VCaP (cell line): ENCODE data around the gene MTRR.

Source experiments
- H3K27ac ChIP-seq: fragments of 450-650 bp; 2 replicates; pipeline ENCODE4 v1.5.1; 2017
- CTCF ChIP-seq: fragments of 450-650 bp; conservative IDR thresholded peaks from 2 replicates; pipeline ENCODE4 v1.5.1; 2017; ENCODE audit warnings: mild to moderate bottlenecking, moderate library complexity

MTRR gene

DNA sequence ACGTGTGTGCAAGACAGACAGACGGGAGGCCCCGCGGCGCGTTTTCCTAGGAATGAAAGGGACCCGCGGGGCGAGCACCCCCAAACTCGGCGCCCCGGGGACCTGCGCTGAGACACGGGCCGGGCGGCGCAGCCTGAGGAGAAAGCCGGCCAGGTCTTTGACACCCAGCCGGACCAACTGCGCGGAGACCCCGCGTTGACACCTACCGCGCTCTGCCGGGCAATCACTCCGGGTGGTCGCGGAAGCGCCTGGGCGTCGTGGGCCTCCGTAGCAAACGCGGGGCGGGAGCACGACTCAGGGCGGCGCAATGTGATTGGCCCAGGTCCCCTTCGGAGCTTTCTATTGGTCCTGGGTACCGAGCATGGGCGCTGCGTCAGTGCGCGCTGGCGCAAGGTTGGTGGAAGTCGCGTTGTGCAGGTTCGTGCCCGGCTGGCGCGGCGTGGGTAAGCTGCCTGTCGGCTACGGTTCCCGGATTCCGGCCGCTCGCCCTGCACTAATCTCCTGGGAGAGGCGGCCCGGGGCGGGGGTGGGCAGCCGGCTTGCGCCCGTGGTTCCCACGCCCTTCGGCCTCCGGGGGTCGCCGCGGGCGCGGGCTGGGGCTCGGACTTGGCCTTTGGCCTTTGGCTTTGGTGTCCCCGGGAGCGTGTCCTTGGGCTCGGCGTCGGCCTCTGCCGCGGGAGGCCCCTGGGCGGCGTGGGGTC, at the start of gene MTRR, which contains the start of gene FASTKD3:
Gene MTRR (plus strand): TSS at position 376 of the 701 bp plus-strand sequence. CDS start 1,647 bp downstream, outside the sequence.
Gene FASTKD3 (minus strand): TSS at position 259 of the 701 bp plus-strand sequence. CDS start 948 bp downstream, outside the sequence.
- H3K27ac ChIP-seq: peak within 1 kb of the TSS; percentile 88
- no peak for TF ChIP-seq CTCF

DNA sequence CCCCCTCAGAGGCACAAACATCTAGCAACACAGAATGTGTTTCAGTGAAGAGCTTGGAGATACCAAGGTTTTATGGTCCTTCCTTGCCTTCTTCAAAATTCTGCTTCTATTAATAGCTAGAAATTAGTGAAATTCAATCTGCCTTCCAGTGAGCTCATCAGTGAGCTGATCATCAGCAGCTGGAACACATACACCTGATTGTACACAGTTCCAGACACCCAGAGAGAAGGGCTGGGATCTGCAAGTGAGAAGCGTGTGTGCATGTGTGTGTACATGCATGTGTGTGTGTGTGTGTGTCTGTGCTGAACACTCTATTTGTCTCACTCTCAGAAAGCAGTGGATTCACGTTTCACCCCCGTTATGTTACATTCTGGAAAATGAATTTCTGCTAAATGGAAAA, 46.5 kb upstream of the MTRR start:
- no peak overlapping the region for H3K27ac ChIP-seq
- no peak for TF ChIP-seq CTCF

DNA sequence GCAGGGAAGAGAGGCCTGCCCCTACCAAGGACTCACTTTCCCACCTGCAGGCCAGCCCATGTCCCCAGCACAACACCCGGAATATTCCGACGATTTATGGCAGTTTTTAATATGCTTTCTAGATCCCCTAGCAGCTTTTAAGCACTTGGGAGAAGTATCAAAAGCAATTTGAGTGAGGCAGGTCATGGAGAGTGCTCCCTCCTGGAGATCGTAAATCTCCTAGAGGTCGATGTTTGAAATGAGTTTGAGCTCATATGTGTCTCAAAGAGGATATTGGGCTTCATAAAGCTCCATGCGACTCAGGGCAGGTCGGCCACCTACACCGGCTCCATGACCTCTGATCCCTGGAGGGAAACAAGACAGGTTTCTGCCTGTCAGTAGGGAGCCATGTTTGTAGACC, 45.4 kb upstream of the MTRR start:
- H3K27ac ChIP-seq: no peak overlapping the region
- no peak for TF ChIP-seq CTCF

DNA sequence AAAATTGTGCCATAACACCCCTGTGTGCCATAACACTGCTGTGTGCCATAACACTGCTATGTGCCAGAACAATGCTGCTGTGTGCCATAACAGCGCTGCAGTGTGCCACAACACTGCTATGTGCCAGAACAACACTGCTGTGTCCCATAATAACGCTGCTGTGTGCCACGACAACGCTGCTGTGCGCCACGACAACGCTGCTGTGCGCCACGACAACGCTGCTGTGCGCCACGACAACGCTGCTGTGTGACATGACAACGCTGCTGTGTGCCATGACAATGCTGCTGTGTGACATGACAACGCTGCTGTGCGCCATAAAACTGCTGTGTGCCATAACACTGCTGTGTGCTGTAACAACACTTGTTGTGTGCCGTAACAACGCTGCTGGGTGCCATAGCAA, 44.0 kb upstream of the MTRR start:
- TF ChIP-seq CTCF: no peak
- H3K27ac ChIP-seq: no peak overlapping the region

DNA sequence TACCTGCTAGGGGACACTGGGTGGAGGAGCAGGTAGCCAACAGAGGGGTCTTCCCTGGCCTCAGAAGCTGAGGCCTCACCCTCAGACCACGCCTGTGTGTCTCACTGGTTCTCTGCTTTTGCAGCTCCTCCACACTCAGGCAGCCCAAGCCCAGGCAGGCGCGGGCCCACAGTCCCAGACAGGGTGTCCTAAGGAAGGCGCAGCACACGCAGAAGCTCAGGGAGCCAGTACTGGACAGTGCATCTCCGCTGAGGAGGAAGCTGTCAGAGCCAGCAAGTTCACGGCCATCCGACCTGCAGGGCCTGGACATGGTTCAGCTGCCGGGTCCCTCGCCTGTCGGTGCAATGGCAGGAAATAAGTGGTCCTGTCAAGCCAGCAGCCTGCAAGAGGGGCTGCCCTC, 43.3 kb upstream of the MTRR start:
- no peak overlapping the region for H3K27ac ChIP-seq
- TF ChIP-seq CTCF: no peak

DNA sequence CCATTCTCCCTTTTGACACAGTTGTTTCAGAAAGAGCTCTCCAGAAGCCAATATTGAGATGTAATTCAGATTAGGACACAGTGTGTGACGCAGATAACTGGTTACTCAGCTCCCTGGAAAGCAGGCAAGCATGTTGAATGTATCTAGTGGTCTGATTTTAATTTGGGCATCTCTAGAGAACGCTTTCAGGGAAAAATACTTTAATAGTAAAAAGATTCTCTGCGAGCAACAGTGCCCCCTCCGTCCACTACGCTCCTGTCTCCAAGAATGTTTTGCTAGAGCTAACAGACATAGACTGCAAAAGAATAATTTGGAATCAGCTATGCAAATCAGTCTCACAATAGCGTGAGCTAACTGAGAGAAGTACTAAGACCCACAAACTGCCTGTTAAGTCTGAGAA, 41.3 kb upstream of the MTRR start:
- no peak for TF ChIP-seq CTCF

GRCh38 chr5:7828269-7828668, 40.7 kb upstream of the MTRR start:
- TF ChIP-seq CTCF: no peak

More for the DNA sequence above, 41.3 kb upstream of the MTRR start:
- H3K27ac ChIP-seq: no peak overlapping the region

More at GRCh38 chr5:7828269-7828668, 40.7 kb upstream of the MTRR start:
- no peak overlapping the region for H3K27ac ChIP-seq
